Effector CD4-positive, alpha-beta T cell (primary cell): ENCODE data around the gene PTPN2.

Source experiments
- DNase-seq: peaks from one replicate; pipeline ENCODE4 v3.0.0-alpha.2; 2020

PTPN2 gene

DNA sequence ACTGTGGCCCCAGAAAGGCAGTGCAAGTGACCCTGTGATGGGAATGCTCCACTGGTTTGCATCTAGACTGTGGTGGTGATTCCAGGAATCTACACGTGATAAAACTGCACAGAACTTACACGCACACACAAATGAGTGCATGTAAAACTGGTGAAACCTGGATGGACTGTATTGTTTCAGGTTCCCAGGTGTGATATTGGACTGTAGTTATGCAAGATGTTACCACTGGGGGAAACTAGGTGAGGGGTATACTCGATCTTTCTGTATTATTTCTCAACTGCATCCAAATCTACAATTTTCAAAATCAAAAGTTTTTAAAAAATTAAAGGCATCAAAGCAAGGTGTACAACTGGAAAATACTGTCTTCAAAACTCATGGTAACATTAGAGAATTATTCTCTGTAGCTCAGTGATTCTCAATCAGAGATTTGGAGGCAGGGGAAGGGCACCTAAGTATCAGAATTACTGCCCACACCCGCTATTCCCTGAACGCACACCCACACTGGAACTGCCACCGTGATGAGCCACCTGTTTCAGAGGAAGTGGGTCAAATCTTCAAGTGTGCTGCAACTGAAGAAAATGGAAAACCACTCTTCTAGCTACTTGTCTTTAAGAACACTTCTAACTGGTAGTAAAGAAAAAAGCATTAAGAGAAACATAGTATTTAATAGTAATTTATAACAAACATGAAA is 26.7 kb downstream of the PTPN2 start:
- DNase-seq: no peak

DNA sequence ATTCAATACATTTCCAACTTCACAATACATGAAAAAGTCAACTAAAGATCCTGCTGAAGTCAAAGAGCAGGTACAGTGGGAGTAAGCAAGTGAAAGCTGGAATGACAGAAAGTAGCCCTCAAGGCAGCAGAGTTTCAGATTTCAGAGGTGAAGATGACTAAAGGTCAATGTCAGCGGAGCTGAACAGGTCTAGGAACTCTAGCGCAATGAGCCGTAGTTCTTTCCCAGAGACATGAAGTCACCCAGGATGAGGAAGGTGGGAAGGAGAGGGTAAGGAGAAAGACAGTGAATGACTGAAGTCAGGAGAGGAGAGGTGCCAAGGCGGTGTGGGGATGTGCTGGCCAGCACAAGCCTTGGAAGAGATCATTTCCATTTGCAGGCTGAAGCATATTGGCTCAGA is 28.1 kb downstream of the PTPN2 start:
- no peak for DNase-seq

DNA sequence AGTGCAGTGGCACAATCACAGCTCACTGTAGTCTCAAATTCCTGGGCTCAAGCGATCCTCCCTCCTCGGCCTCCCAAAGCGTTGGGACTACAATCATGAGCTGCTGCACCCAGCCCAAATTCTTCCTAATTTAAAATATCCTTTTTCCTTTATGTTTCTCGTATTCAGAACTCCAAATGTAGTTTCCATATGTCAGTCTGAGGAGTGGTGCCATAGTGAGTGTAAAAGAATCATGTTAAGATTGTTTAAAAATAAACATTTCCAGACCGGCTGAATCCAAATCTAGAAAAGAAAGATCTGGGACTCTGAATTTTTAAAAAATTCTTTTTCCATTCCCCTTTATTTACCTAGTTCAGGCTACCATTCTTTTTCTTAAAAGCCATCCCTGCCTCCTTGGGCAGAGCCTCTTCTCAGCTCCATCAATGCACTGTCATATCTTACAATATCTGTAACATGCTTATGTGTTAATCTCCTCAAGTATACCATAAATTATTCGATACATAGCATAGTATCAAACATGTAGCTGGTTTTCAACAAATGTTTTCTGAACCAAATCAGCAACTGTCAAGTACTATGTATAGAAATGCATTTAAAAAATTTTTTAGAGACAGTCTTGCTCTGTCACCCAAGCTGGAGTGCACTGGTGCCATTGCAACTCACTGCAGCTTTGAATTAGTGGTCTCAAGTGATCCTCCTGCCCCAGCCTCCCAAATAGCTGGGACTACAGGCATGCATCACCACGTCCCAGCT is 31.3 kb downstream of the PTPN2 start:
- DNase-seq: no peak

DNA sequence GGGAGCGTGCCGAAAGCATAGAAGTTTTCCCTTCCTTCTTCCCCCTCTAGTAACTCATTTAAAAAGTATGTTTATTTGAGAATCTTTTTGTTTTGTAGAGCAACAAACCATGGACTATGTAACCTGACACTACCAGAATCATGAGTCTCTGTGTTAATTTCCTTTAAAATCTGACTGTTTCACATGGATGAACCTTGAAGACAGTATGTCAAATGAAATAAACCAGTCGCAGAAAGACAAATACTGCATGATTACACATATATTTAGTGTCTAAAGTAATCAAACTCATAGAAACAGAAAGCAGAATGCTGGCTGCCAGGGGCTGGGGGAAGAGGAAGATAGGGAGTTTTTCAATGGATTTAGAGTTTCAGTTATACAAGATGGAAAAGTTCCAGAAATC is 32.3 kb downstream of the PTPN2 start:
- DNase-seq: no peak

DNA sequence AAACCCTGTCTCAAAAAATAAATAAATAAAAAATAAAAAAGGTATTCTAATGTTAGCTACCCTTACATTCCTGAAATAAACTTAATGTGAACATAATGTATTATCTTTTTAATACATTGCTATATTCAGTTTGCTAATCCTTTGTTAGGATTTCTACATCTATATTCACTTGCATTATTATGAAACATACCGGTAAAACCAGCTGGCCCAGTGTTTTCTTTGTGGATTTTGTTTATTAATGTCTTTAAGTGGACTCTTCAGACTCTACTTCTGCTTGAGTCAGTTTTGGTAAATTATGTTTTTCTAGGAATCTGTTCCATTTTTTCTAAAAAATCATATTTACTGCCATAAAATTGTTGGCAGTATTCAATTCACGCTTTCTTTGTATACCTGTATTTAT is 34.5 kb downstream of the PTPN2 start:
- no peak for DNase-seq

DNA sequence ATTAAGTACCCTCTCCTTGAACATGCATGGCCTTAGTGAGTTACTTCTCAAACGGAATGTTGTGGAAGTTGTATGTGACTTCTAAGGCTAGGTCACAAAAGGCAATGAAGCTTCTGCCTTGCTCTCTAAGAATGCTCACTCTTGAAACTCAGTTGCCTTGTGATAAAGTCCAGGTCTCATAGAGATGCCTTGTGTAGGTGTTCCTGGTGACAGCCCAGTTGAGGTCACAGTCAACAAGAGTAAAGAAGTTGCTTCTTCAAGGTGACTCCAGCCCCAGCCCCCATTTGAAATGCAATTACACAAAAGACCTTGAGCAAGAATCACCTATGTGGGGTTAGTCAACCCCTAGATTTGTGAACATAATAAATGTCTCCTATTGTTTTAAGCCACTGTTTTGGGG is 35.6 kb downstream of the PTPN2 start:
- no peak for DNase-seq

DNA sequence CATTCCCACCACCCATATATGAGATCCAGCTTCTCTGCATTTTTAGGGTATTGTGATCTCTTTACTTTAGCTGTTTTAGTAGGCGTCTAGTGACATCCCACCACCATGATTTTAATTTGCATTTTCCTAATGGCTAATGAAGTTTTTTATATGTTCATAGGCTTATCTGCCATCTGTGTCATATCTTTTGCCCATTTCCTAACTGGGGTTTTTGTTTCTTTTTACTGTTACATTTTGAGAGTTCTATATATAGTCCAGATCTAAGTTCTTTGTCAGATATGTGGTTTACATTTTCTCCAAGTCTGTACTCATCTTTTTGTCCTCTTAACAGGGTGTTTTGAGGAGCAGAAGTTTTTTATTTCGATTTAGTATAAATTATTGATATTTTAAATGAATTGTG is 39.6 kb downstream of the PTPN2 start:
- DNase-seq: no peak

DNA sequence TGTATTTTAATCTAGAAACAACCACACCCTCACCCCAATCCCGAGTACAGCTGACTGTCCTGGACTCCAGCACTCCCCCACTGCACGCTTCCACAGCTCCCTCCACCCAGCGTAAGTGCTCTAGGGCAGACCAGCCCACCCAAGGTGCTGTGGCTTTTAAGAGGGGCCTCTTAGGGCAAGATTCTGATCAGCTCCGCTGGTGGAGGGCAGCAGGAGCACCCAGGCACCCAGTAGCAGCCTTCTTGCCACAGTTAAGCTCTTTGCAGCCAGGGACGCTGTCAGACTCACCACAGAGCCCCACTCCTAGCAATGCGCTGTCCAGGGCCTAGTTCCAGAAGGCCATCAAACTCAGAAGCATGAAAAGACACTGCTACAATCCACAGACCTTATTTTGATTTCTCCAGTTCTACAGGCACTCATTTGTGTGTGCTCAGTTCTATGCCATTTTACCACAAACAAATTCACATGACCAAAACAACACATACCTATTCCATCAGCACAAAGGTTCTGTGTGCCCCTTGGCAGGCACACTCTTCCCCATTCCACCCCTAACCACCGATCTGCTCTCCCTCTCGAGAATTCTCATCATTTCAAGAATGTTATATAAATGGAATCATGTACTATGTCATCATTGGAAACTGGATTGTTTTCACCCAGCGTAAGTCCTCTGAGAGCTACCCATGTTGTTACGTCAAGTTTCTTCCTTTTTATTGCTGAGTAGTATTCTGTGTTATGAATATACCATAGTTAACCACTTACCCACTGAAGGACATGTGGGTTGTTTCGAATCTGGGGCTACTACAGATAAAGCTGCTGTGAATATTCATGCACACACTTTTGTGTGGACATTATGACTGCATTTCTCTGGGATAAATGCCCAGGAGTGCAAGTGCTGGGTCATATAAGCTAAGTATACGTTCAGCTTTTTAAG is 40.4 kb downstream of the PTPN2 start:
- no peak for DNase-seq

DNA sequence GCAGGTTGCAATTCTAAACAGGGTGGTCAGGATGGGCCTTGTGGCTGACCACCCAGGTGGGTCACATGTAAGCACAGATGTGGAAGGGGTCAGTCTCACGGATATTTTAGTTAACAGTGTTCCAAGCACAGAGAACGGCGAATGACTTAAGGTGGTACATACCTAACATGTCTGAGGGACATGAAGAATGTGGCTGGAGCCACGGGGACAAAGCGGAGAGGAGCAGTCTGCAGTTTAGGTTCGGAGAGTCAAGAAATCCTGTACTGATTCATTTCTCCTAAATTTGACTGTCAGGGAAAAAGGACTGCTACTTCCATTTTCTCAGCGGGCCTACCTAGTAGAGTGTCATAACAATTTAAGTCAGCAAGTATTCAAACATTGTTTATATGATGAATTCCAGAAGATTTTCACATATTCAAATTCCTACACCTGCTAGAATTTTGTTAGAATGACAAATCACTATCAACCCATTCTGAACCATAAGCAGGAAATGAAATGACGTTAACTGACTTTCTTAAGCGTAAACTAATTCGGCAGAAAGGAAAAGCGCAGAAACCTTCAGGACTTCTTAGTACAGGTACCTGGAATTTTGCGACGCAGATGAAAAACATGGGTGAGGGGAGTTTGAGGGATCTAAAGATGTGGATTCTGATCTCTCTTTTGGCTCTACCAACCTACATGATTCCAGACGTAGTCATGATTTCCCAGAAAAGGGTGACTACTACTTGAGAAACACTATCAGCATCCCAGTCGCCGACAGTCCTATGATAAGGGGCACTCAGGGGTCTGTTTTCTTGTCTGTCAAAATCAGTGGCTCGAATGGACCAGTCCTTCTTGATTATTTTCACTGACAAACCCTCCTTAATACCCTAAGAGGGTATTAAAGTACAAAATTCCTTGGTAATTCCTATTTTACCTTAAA is 41.3 kb downstream of the PTPN2 start:
- DNase-seq: no peak

DNA sequence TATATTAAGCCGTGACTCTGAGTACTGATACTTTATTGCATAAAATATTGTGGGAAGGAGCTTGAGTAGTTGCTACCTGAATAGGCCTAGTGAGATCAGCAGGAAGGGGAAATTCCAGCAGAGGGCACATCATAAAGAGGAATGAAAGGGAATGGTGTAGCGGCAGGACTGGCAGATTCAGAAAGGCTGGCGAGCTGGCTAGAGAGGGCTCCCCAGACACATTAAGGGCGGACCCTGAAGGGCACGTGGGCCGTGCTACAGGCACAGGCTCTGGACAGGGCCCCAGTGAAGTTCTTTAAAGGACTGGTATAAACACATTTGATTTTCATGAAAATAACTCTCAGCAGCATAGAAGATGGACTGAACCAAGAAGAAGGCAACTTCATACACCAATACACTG is 43.0 kb downstream of the PTPN2 start:
- DNase-seq: no peak

DNA sequence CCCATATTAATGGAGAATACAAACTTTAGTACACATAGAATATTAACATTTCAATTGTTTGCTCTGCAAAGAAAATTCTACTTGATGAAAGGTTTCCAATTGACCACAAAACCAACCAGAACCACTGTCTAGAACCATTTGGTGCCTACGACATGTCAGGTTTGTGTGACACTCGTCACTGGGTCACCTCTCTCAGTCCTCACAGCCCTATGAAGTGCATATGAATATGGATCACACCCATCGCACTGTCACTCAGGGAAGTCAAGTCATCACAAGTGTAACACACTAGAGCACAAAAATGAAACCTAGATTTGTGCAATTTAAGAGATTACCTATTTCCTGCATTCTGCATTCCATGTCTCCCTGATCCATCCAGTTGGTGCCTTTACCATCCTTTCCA is 43.7 kb downstream of the PTPN2 start:
- no peak for DNase-seq

DNA sequence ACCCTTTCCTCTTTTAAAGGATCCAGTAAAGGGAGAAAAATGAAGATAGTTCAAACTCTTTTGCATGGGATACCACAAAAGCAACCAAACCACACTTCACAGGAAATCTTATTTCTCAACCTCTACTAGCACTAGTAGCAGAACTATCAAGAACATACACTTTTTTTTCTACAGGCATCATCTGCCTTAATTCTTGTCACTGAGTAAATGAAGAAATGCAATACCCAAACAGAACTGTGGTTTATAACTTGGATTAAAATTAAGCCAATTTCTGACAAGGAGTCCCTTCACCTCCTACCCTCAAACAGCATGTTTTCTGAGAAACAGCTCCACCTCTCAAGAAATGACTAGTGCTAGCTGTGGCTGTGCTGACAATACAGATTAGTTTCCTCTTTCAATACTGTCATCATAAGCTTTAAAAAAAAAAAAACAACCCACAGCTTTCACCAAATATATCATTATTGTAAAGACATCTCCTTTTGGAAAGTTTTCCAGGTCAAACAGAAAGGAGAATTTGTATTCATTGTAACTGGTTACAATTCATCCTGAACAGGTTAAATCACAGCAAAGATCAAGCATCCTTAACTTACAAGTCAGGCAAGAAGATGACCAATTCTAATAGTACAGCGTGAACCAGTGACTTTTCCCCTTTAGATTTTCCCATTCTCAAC is 44.4 kb downstream of the PTPN2 start:
- DNase-seq: no peak

DNA sequence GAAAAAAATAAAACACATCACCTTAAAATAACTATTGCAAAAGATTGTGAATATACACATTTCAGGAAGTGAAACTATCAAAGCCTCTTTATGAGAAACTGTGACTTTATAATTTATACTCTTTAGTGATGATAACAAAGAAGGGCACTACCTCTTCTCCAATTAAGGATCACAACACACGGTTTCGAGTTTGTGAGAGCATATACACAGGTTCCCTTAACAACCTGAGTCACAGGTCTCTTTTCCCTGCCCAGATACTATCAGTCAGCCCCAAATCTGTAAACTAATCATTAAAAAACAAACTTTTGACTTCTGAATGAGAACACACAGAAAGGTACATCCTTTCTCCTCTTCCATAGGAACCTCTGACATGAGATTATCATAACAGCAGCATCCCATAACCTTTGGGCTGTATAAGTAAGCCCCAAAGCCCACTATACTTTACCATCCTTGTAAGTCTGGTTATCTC is 44.9 kb downstream of the PTPN2 start:
- DNase-seq: no peak

DNA sequence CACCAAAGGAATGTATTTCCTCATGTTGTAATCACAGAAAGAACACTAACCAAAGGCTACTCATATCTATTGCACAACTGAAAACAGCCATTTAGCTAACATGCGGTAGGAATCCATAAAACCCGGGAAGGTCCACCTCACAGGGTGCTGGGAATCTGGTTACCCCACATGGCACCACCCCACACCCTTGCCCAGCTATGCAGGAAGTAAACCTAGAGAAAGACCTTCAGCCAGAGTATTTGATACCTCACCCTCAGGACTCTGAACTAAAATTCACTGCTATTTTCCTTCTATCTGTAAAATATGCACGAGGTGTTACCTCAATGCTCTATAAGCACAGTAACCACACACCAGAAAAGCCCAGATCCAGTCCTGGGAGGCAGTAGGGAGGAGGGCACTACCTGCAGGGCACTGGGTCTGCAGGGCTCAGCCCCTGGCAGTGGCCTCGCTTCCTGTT is 45.8 kb downstream of the PTPN2 start:
- DNase-seq: no peak

DNA sequence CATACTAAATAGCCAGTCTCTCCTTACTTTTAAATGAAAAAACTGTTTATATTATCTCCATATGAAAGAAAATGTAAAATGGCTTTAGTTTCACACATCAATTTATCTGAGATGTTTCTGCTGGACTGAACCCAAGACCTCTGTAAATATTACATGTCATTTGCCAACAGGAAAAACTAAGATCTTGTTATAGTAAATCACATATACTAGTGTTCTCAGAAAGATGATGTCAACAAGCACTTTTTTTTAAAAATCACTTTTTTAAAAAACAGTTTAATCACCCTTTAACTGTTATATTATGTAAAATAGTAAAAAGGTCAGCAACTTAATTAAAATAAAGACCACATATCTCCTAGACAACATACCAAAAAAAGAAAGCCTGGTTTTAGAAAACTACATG is 46.3 kb downstream of the PTPN2 start:
- DNase-seq: no peak

DNA sequence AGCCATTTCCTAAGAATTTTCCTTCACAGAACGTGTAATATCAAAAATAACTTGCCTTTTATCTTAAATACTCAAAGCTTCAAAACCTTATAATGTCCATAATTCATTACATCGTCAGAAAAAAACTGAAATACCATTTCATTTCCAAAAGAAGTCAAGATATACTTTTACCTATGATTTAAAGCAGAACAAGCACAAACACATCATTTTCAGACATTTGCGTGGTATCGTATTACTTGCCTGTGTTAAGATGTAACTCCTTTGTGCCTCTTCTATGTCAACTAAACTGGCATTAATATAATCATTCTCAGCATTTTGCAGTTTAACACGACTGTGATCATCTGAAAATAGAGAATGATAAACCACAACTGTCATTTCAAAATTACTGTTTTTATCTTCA is 47.5 kb downstream of the PTPN2 start:
- DNase-seq: no peak

DNA sequence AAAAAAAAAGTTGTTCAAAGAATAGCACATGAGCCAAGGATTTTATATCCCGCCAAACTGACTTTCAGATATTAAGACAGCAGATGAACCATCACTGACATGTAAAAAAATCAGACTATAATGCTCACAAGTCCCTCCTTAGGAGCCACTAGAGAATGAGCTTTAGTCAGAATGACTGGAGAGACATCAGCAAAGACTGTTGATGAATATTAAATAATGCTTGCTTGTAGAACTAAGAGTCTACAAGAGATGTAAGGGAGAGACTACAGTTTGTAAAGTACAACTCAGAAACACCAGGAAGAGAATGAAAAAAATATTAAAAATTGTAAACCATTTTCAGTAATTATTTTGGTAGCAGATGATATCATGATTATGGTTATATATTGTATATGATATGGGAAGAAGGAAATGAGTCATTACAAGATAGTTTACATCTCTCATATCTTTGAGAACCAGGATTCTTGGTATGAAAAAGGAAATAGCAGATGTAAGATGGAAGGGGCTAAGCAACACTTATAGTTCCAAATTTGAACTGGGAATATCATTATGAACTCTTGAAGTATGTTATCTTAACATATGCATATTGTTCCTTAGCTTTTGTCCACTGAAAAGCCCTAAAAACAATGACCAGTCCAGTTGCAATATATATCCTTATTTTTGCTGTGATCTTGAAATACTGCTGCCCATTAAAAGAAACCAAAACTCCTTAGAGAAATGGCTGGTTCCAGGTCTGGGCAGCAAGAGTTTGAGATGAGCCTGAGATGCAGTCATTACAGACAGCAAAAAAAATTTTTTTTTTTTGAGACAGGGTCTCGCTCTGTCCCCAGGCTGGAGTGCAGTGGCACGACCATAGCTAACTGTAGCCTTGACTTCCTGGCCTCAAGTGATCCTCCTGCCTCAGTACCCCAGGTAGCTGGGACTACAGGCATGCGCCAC is 55.7 kb downstream of the PTPN2 start:
- DNase-seq: no peak

DNA sequence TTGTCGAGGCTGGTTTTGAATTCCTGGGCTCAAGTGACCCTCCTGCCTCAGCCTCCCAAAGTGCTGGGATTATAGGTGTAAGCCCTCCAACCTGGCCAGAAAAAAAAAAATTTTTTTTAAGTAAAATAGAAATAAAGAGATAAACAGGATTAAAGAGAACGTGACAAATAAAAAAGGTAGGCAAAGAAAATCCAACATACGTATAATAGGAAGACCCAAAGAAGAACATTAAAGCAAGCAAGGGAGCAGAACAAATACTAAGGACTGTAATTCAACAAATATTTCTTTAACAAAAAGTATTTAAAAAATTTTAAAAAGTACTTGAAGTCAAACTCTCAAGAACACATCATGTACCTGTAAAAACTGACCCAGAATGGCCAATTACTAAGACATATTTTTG is 56.4 kb downstream of the PTPN2 start:
- DNase-seq: no peak

DNA sequence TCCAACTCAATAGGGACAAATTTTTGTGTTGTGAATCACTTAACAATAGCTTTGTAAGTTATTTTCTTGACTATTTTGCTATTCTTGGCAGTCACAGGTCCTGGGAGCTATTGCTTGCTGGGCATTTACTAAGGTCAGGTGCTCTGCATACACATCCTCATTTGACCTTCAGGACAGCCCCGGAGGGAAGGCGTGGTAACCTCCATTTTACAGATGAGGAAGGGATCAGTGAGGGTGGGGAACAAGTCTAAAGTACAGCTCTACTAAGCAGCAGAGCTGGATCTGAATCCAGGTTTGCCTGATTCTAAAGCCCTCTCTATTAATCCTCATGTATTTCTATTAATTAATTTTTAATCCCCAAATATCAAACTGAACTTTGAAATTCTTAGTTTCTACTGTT is 58.8 kb downstream of the PTPN2 start:
- no peak for DNase-seq

DNA sequence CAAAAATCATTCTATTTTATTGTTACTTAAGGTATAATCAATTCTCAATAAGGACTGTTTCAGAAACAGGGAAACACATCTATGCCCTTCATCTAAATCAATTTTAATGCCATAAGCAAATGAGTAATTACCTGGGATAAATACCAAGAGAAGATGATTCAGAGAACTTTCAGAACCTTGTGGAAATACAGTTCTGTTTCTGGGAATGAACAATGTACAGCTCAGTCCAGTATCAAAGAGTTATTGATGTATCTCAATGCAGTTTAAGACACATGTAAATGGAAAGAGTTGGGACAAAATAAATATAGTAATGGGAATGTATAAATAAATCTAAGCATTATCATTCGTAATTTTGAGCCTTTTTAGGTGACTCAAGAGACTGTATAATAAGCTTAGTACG is 60.1 kb downstream of the PTPN2 start:
- DNase-seq: no peak

DNA sequence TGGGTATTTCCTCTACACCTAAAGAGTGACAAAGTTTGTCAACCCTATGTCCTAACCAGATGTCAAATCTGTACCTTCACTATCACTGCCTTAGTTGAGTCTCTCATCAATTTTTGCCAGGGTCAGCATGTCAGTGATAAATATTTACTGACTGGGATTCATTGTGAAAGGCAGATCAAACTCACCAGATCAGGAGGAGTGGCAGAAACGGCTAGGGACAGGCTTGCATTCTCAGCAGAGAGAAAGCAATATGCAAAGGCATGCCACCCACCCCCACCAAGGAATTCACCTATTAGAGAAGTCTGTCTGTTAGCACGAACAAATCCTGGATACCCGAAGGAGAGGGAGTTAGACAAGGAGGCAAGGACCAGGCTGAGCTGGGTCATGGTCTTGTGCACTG is 62.6 kb downstream of the PTPN2 start:
- no peak for DNase-seq
